H1 (cell line): ENCODE results near the gene PRRT2. TPM values are rescaled to one million over a fixed set of nuclear protein-coding genes. Genes with fewer than 3 reads are reported as not detected.

Experiments
- ASH2L ChIP-seq: fragments of 200-600, 300-600 bp; sonication (generic); IDR thresholded peaks from one replicate; pipeline ENCODE4 v1.7.1; 2017; ENCODE audit warnings: low read length
- GABPA ChIP-seq: IDR thresholded peaks from 2 replicates; pipeline ENCODE4 v1.6.1; 2011; ENCODE audit warnings: mild to moderate bottlenecking, low read length, moderate library complexity, borderline replicate concordance; ENCODE audit not compliant: insufficient read depth
- TCF12 ChIP-seq: IDR thresholded peaks from 2 replicates; pipeline ENCODE4 v1.6.1; 2011; ENCODE audit warnings: low read depth, mild to moderate bottlenecking, low read length
- polyA plus RNA-seq, 7 experiments: library from polyadenylated mRNA; depleted of rRNA in 3 of 7; stranded (reverse) in 5 of 7; unstranded in 2 of 7; fragments of >200 nt in 5 of 7; fragments of 200-250 nt in 2 of 7; gene quantifications; 1 replicate in 5 of 7; 2 replicates in 1 of 7; 4 replicates in 1 of 7; pipeline versions ENCODE4 v1.2.1 to v1.2.3, GENCODE V29; 2011 to 2013; ENCODE audit warnings: missing spikeins in 2 of 7, mixed read lengths in 2 of 7
- total RNA-seq: library from RNA; stranded (reverse); fragmentation: NEBNext Ultra II Directional; extraction: Animal tissue kit (Norgen Biotek cat#: 25700); gene quantifications from 2 replicates; pipeline ENCODE4 v1.2.1, GENCODE V29; 2021
- TF ChIP-seq, protein P1 (sequence below): fragments of 300-600 bp; sonication (generic); IDR thresholded peaks from 2 replicates; pipeline ENCODE4 v1.7.1; 2012; ENCODE audit warnings: low read length, moderate library complexity, mild to moderate bottlenecking, inconsistent platforms; ENCODE audit not compliant: insufficient replicate concordance

PRRT2 gene
- total and polyA plus RNA-seq, 2 of the 8 experiments (the other 6 are each of a cell fraction or from before 2014, with no cell fraction given) = 12.8 to 32.6 TPM

DNA sequence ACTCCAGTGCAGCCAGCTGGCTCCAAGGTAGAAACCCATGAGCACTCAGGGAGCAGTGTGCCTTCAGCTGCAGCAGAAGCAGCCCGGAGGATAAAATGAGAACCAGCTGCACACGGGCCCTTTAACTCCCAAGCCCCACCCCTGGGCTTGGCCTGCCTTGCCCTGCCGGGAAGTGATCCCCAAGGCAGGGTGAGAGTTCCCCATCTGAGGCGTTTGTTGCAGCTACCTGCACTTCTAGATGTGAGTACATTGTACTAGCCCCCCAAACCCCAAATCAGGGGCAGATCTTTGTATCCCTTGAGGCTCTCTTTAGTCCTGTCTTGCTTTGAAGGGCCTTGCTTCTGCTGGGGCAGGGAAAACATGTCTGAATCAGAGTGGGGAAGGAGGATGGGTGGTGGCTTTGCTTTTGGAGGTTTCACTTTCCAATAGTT is 8.3 kb downstream of the PRRT2 start, which contains the start of gene MVP (continued):
- TF ChIP-seq, protein P1, sequence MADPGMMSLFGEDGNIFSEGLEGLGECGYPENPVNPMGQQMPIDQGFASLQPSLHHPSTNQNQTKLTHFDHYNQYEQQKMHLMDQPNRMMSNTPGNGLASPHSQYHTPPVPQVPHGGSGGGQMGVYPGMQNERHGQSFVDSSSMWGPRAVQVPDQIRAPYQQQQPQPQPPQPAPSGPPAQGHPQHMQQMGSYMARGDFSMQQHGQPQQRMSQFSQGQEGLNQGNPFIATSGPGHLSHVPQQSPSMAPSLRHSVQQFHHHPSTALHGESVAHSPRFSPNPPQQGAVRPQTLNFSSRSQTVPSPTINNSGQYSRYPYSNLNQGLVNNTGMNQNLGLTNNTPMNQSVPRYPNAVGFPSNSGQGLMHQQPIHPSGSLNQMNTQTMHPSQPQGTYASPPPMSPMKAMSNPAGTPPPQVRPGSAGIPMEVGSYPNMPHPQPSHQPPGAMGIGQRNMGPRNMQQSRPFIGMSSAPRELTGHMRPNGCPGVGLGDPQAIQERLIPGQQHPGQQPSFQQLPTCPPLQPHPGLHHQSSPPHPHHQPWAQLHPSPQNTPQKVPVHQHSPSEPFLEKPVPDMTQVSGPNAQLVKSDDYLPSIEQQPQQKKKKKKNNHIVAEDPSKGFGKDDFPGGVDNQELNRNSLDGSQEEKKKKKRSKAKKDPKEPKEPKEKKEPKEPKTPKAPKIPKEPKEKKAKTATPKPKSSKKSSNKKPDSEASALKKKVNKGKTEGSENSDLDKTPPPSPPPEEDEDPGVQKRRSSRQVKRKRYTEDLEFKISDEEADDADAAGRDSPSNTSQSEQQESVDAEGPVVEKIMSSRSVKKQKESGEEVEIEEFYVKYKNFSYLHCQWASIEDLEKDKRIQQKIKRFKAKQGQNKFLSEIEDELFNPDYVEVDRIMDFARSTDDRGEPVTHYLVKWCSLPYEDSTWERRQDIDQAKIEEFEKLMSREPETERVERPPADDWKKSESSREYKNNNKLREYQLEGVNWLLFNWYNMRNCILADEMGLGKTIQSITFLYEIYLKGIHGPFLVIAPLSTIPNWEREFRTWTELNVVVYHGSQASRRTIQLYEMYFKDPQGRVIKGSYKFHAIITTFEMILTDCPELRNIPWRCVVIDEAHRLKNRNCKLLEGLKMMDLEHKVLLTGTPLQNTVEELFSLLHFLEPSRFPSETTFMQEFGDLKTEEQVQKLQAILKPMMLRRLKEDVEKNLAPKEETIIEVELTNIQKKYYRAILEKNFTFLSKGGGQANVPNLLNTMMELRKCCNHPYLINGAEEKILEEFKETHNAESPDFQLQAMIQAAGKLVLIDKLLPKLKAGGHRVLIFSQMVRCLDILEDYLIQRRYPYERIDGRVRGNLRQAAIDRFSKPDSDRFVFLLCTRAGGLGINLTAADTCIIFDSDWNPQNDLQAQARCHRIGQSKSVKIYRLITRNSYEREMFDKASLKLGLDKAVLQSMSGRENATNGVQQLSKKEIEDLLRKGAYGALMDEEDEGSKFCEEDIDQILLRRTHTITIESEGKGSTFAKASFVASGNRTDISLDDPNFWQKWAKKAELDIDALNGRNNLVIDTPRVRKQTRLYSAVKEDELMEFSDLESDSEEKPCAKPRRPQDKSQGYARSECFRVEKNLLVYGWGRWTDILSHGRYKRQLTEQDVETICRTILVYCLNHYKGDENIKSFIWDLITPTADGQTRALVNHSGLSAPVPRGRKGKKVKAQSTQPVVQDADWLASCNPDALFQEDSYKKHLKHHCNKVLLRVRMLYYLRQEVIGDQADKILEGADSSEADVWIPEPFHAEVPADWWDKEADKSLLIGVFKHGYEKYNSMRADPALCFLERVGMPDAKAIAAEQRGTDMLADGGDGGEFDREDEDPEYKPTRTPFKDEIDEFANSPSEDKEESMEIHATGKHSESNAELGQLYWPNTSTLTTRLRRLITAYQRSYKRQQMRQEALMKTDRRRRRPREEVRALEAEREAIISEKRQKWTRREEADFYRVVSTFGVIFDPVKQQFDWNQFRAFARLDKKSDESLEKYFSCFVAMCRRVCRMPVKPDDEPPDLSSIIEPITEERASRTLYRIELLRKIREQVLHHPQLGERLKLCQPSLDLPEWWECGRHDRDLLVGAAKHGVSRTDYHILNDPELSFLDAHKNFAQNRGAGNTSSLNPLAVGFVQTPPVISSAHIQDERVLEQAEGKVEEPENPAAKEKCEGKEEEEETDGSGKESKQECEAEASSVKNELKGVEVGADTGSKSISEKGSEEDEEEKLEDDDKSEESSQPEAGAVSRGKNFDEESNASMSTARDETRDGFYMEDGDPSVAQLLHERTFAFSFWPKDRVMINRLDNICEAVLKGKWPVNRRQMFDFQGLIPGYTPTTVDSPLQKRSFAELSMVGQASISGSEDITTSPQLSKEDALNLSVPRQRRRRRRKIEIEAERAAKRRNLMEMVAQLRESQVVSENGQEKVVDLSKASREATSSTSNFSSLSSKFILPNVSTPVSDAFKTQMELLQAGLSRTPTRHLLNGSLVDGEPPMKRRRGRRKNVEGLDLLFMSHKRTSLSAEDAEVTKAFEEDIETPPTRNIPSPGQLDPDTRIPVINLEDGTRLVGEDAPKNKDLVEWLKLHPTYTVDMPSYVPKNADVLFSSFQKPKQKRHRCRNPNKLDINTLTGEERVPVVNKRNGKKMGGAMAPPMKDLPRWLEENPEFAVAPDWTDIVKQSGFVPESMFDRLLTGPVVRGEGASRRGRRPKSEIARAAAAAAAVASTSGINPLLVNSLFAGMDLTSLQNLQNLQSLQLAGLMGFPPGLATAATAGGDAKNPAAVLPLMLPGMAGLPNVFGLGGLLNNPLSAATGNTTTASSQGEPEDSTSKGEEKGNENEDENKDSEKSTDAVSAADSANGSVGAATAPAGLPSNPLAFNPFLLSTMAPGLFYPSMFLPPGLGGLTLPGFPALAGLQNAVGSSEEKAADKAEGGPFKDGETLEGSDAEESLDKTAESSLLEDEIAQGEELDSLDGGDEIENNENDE = no peak
- no peak for TF ChIP-seq TCF12
- no peak for TF ChIP-seq GABPA
- no peak for TF ChIP-seq ASH2L
